Breast epithelium (tissue), 4 donors: ENCODE measurements around the gene SLC25A33. TPM values are rescaled to one million over a fixed set of nuclear protein-coding genes. Genes with fewer than 3 reads are reported as not detected.

ENCODE experiments used
- DNase-seq, 2 donors: peaks; one replicate each; pipeline ENCODE4 v3.0.0-alpha.2; 2019; ENCODE audit warnings: low spot score in 2 of 2
- H3K27ac ChIP-seq, 2 donors: fragments of 200-600 bp; sonication (generic) in 1 of 2; one replicate each; pipeline ENCODE4 v1.5.1; 2016 to 2019; ENCODE audit warnings: mild to moderate bottlenecking in 1 of 2
- H3K27me3 ChIP-seq, 2 donors: fragments of 200-600 bp; sonication (generic) in 1 of 2; one replicate each; pipeline versions ENCODE4 v1.5.1 to v1.6.0; 2017 to 2019; ENCODE audit warnings: control low read depth in 1 of 2, mild to moderate bottlenecking in 1 of 2
- H3K36me3 ChIP-seq: fragments of 200-600 bp; one replicate; pipeline ENCODE4 v1.5.1; 2019
- H3K4me1 ChIP-seq, 2 donors: fragments of 200-600 bp; sonication (generic); one replicate each; pipeline ENCODE4 v1.5.1; 2016 to 2019; ENCODE audit warnings: control low read depth in 1 of 2
- H3K4me3 ChIP-seq, 3 donors: fragments of 200-600 bp; sonication (generic); 1 replicate in 2 of 3; 2 replicates in 1 of 3; pipeline ENCODE4 v1.5.1; 2016 to 2019; ENCODE audit warnings: mild to moderate bottlenecking in 3 of 3, moderate library complexity in 2 of 3
- H3K9me3 ChIP-seq, 2 donors: fragments of 200-600 bp; sonication (generic) in 1 of 2; one replicate each; pipeline ENCODE4 v1.5.1; 2016 to 2019; ENCODE audit warnings: control low read depth in 1 of 2
- CTCF ChIP-seq, 3 donors: fragments of 450-650 bp; IDR thresholded peaks; one replicate each; pipeline ENCODE4 v1.5.1; 2016 to 2017; ENCODE audit warnings: antibody characterized with exemption in 3 of 3, mild to moderate bottlenecking in 3 of 3, moderate library complexity in 3 of 3
- POLR2A ChIP-seq: fragments of 450-650 bp; IDR thresholded peaks from one replicate; pipeline ENCODE4 v1.6.1; 2016; ENCODE audit warnings: antibody characterized with exemption, mild to moderate bottlenecking, moderate library complexity
- POLR2AphosphoS5 ChIP-seq, 3 donors: sonication (generic); formaldehyde crosslinking; IDR thresholded peaks; one replicate each; pipeline ENCODE4 v1.6.1; 2017; ENCODE audit warnings: antibody characterized with exemption in 3 of 3
- intact Hi-C: fragments of 100-400 bp; cut with DNase I; formaldehyde crosslinking; loops from one replicate; pipeline ENCODE4 v1.15.1; 2023; ENCODE audit warnings: low total_unique reads
- total RNA-seq, 3 donors: library from RNA; depleted of rRNA; stranded (reverse); fragments of >200 nt; gene quantifications; one replicate each; pipeline ENCODE4 v1.1.0, GENCODE V29; 2016

Gene SLC25A33
- total RNA-seq, 3 donors from 2014 or later = 8.8 to 17.6 (median 10.7) TPM

DNA sequence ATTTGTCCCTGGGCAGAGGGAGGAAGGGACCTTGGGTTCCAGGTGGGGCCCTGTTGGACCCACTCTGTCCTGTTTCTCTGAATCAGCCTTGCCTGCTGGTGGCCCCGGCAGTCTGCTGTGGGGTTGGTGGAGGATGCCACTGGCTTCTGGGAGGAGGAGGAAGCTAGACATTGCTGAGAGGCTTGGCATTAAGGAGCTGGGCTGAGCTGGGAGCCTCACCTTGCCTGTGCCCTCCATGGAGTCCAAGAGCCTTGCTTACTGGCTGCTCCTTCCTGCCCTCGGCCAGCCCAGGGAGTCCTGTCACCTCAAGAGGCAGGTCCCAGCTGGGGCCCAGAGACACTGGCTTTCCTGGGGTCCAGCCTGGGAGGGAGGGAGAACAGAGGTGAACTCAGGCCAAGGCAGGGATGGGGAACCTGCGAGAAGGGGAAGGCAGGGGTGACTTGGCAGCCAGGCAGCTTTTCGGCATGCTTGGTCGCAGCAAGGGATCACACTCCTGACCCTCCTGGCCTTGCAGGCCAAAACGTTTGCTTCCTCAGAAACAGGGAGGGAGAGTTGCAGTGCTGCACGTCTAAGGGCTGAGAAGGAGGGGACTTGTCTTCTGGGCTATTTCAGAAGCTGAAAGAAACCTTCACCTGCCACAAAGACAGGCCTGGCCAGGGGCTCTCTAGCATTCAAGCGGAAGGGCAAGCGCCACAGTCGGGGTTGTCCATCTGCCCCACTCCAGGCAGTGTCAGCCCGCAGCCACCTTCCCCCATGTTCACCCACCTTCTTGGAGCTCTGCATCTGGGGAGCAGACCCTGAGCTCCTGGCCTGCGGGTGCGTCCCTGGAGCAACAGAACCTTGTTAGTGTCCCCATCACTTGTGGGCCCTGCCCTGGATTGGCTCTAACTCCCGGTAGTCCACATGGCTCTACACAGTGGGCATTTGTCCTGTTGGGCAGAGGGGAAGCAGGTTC lies 58.4 kb downstream of the SLC25A33 start:
- no peaks in the 10 kb centered on the region for H3K36me3 ChIP-seq
- intact Hi-C loops = no loop called here
- H3K27ac ChIP-seq = no peak overlapping the region
- H3K27me3 ChIP-seq = no peaks in the 10 kb centered on the region
- no peak for DNase-seq
- H3K4me1 ChIP-seq = peaks cover 0 to 7% of the 10 kb centered on the region in 2 donors
- no peaks in the 10 kb centered on the region for H3K9me3 ChIP-seq
- TF ChIP-seq POLR2AphosphoS5 (IDR thresholded peaks at IDR 0.05) (no peak), CTCF (IDR thresholded peaks at IDR 0.05) (no peak), POLR2A (no peak)
- H3K4me3 ChIP-seq = no peak overlapping the region

GRCh38 chr1:9598316-9598700 lies 59.0 kb downstream of the SLC25A33 start:
- Histone ChIP-seq H3K27me3 (no peaks in the 10 kb centered on the region), H3K4me1 (peaks cover 0 to 3% of the 10 kb centered on the region in 2 donors), H3K36me3 (no peaks in the 10 kb centered on the region), H3K27ac (no peak overlapping the region), H3K4me3 (no peak overlapping the region), H3K9me3 (no peaks in the 10 kb centered on the region)
- TF ChIP-seq POLR2AphosphoS5 (IDR thresholded peaks at IDR 0.05) (no peak), POLR2A (no peak), CTCF (IDR thresholded peaks at IDR 0.05) (no peak)
- no peak for DNase-seq
- intact Hi-C loops = no loop called here

DNA sequence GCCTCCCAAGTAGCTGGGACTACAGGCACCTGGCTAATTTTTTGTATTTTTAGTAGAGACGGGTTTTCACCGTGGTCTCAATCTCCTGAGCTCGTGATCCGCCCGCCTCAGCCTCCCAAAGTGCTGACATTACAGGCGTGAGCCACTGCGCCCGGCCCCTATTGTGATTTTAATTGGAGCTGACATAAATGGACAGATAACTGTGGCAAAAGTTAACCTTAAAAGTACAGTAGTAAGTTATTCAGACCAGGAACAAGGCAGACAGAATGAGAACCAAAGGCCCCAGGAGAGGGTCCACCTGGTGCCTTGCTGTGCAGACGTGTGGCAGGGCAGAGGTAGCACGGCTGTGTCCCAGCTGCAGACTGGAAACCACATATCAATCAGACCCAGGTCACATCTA lies 60.5 kb downstream of the SLC25A33 start:
- H3K36me3 ChIP-seq = no peaks in the 10 kb centered on the region
- H3K9me3 ChIP-seq = no peaks in the 10 kb centered on the region
- no peak for TF ChIP-seq CTCF (IDR thresholded peaks at IDR 0.05)
- TF ChIP-seq POLR2AphosphoS5 (IDR thresholded peaks at IDR 0.05) = no peak
- TF ChIP-seq POLR2A = no peak
- no peaks in the 10 kb centered on the region for H3K4me1 ChIP-seq
- intact Hi-C loops = no loop called here
- no peak overlapping the region for H3K4me3 ChIP-seq
- H3K27me3 ChIP-seq = no peaks in the 10 kb centered on the region
- H3K27ac ChIP-seq = no peak overlapping the region
- no peak for DNase-seq

- Histone ChIP-seq H3K27me3 (no peaks in the 10 kb centered on the region), H3K4me3 (no peak overlapping the region), H3K36me3 (no peaks in the 10 kb centered on the region), H3K9me3 (no peaks in the 10 kb centered on the region), H3K27ac (no peak overlapping the region), H3K4me1 (no peaks in the 10 kb centered on the region)
- intact Hi-C loops = no loop called here
- no peak for DNase-seq
- TF ChIP-seq POLR2A (no peak), POLR2AphosphoS5 (IDR thresholded peaks at IDR 0.05) (no peak), CTCF (IDR thresholded peaks at IDR 0.05) (no peak)
Observed at GRCh38 chr1:9600861-9601834, 61.9 kb downstream of the SLC25A33 start.
